HG03066 (cell line): ENCODE measurements around the gene SLC2A11.
A peak's percentile ranks its signal among the peaks of the same experiment; 100 is the strongest.

Experiments used
- ATAC-seq: cut with Tn5 transposase; IDR thresholded peaks from one replicate; pipeline ENCODE4 v1.9.1; 2021; ENCODE audit warnings: low read depth; ENCODE audit not compliant: unreplicated experiment

SLC2A11 gene

GRCh38 chr22:23831781-23832180 is 25.9 kb upstream of the SLC2A11 start:
- ATAC-seq: no peak

GRCh38 chr22:23832226-23833016 is 25.3 kb upstream of the SLC2A11 start:
- ATAC-seq: no peak

- no peak for ATAC-seq
Observed at GRCh38 chr22:23833017-23833751, 24.5 kb upstream of the SLC2A11 start.

GRCh38 chr22:23833911-23834317 is 23.8 kb upstream of the SLC2A11 start:
- ATAC-seq: no peak

DNA sequence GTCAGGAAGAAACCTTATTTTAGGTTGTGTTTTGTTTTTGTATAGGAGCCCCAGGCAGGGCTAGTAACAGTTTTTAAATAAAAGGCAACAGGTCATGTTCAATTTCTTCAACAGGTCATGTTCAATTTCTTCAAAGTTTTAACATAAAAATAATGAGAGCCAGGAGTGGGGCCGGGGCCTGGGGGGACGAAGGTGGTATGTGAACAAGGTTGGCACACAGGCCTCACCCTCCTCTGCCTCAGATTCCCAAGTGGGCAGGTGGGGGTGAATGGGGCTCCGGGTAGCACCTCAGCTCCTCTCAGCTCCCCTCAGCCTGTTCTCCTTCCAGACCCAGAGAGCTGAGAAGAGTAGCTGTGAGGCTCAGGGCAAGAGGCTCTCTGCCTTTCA is 23.3 kb upstream of the SLC2A11 start:
- no peak for ATAC-seq

DNA sequence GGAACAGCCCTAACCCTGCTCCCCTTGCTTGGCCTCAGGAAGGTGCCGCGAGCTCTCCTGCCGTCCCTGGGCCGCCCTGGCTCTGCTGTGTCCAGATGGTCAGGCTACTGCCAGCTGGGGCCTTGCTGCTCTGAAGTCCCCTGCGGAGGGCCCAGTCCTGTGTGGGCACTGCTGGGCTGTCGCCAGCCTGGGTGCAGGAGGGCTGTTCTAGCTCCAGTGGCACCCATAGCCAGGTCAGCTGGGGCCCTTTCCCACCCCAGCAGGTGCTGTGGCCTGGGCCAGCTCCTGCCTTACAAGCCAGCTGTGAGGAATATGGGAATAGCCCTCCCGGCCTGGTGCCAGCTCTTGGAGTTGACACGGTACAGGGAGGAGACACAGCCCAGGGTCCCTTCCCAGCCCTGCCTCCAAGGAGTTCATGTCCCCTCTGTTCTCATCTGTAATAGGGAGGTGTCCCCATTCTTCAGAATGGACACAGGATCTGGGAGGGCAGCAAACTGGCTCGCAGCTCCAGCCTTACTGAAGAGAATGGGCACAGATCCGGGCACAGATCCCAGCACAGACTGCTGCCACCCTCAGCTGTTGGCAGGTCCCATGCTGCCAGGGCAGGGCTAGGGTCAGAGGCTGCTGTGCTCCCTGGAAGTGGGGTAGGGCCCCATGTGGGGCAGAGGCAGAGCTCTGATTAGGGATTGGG is 22.7 kb upstream of the SLC2A11 start:
- ATAC-seq: no peak

GRCh38 chr22:23835484-23836144 is 22.1 kb upstream of the SLC2A11 start:
- ATAC-seq: no peak

- no peak for ATAC-seq
Observed at GRCh38 chr22:23836281-23836680, 21.4 kb upstream of the SLC2A11 start.

- ATAC-seq: no peak
Observed at GRCh38 chr22:23836692-23837495, 20.8 kb upstream of the SLC2A11 start.

GRCh38 chr22:23837496-23837859 is 20.2 kb upstream of the SLC2A11 start:
- no peak for ATAC-seq

DNA sequence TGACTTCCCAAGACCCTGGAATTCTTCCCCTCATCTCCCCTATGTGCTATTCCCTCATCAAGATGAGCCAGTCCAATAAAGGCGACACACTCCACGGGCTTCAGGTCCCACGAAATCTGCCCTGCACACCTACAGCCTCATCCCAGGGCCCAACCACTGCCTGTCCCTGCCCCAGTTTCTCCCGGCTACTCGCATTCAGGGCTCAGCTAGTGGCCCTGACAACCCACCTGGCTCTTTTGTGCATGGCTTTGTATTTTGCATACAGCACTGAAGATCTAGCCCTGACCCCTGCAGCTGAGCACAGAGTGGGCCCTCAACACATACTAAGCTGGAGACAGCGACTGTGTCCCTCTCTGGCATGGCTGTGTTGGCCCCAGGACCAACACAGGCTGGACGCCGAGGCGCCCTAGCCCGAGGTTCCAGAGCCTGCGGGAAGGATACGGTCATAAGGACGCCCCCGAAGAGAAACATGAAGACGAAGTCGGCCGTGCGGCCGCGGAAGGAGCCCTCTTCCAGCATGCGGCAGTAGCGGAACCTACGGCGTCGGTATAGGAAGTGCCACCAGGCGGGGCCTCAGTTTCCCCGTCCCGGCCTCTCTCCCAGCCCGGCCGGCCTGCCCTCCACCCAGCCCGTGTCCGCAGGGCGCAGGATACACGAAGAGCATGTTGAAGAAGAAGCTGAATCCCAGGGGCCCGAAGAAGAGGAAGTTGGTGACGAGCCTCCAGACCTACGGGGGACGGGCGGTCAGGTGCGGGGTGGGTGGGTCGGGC is 19.6 kb upstream of the SLC2A11 start:
- ATAC-seq: peak; percentile 1

GRCh38 chr22:23838681-23839468 is 18.8 kb upstream of the SLC2A11 start, which contains the start of gene DERL3:
TSS of gene DERL3 (minus strand) at chr22:23839006. CDS start at chr22:23838987, 19 bp downstream.
- peak; percentile 79 for ATAC-seq

DNA sequence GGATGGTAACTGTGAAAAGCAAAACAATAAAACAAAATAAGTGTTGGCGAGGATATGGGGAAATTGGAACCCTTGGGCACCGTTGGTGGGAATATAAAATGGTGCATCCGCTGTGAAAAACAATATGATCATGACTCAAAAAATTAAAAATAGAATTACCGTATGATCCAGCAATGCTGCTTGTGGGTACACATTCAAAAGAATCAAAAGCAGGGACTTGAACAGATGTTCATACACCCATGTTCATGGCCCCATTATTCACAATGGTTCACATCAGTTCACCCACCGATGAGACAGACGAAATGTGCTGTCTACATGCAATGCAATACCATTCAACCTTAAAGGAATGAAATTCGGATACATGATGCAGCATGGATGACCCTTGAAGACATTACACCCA is 17.6 kb upstream of the SLC2A11 start:
- no peak for ATAC-seq

- ATAC-seq: no peak
Observed at GRCh38 chr22:23841292-23841691, 16.4 kb upstream of the SLC2A11 start.

- no peak for ATAC-seq
Observed at GRCh38 chr22:23841736-23842445, 15.8 kb upstream of the SLC2A11 start.

GRCh38 chr22:23842599-23842998 is 15.1 kb upstream of the SLC2A11 start:
- no peak for ATAC-seq

- no peak for ATAC-seq
Observed at GRCh38 chr22:23844739-23845202, 12.9 kb upstream of the SLC2A11 start.
